Stimulated activated memory B cell treated with anti-CD40 and anti-IgM and Interleukin-4, amounts not matched to agents 10 μg/mL and 1 μg/mL and 100 μg/mL, for 72 hours (primary cell): ENCODE data around the gene CXCL5.
"Not testable (repeated sequence)": the region's sequence is repeated elsewhere in the genome, so short reads cannot be mapped to it uniquely, and the experiment has no call there.

Experiments
- ATAC-seq: fragments of 150-1000 bp; cut with Tn5 transposase; 2 replicates; pipeline ENCODE4 v1.10.0; 2021
- H3K27ac Mint-ChIP-seq: one replicate; pipeline ENCODE4 v1.8.0; 2022; ENCODE audit warnings: mild to moderate bottlenecking, mixed read lengths
- H3K27me3 Mint-ChIP-seq: one replicate; pipeline ENCODE4 v1.8.0; 2022; ENCODE audit warnings: mixed read lengths
- H3K36me3 Mint-ChIP-seq: one replicate; pipeline ENCODE4 v1.8.0; 2022; ENCODE audit warnings: mixed read lengths
- H3K4me1 Mint-ChIP-seq: one replicate; pipeline ENCODE4 v1.8.0; 2022; ENCODE audit warnings: mixed read lengths
- H3K4me3 Mint-ChIP-seq: one replicate; pipeline ENCODE4 v1.8.0; 2022; ENCODE audit warnings: mild to moderate bottlenecking, moderate library complexity, mixed read lengths
- H3K9me3 Mint-ChIP-seq: one replicate; pipeline ENCODE4 v1.8.0; 2022; ENCODE audit warnings: mixed read lengths

The CXCL5 gene

GRCh38 chr4:73964862-73965611 lies 33.4 kb downstream of the CXCL5 start:
- H3K4me1 Mint-ChIP-seq = no peaks in the 10 kb centered on the region
- H3K36me3 Mint-ChIP-seq = no peaks in the 10 kb centered on the region
- no peaks in the 10 kb centered on the region for H3K27me3 Mint-ChIP-seq
- no peak for ATAC-seq
- peaks cover 15% of the 10 kb centered on the region for H3K9me3 Mint-ChIP-seq
- H3K4me3 Mint-ChIP-seq = no peak overlapping the region
- H3K27ac Mint-ChIP-seq = no peak overlapping the region

- peaks cover 13% of the 10 kb centered on the region for H3K9me3 Mint-ChIP-seq
- H3K36me3 Mint-ChIP-seq = no peaks in the 10 kb centered on the region
- H3K4me3 Mint-ChIP-seq = no peak overlapping the region
- H3K27me3 Mint-ChIP-seq = no peaks in the 10 kb centered on the region
- no peaks in the 10 kb centered on the region for H3K4me1 Mint-ChIP-seq
- H3K27ac Mint-ChIP-seq = no peak overlapping the region
- no peak for ATAC-seq
Measured at GRCh38 chr4:73962724-73963123, 35.8 kb downstream of the CXCL5 start.

GRCh38 chr4:73959041-73959440 lies 39.4 kb downstream of the CXCL5 start:
- ATAC-seq, H3K36me3 Mint-ChIP-seq, H3K27ac Mint-ChIP-seq, H3K27me3 Mint-ChIP-seq, H3K4me1 Mint-ChIP-seq, H3K4me3 Mint-ChIP-seq: not testable (repeated sequence)
- peaks cover 27% of the 10 kb centered on the region for H3K9me3 Mint-ChIP-seq

- H3K36me3 Mint-ChIP-seq = no peaks in the 10 kb centered on the region
- no peaks in the 10 kb centered on the region for H3K27me3 Mint-ChIP-seq
- ATAC-seq = no peak
- H3K9me3 Mint-ChIP-seq = peaks cover 15% of the 10 kb centered on the region
- no peak overlapping the region for H3K27ac Mint-ChIP-seq
- H3K4me3 Mint-ChIP-seq = no peak overlapping the region
- no peaks in the 10 kb centered on the region for H3K4me1 Mint-ChIP-seq
Measured at GRCh38 chr4:73952352-73952751, 46.1 kb downstream of the CXCL5 start.

GRCh38 chr4:73950376-73950920 lies 48.0 kb downstream of the CXCL5 start:
- H3K36me3 Mint-ChIP-seq, H3K27ac Mint-ChIP-seq, ATAC-seq, H3K4me3 Mint-ChIP-seq, H3K4me1 Mint-ChIP-seq, H3K27me3 Mint-ChIP-seq: not testable (repeated sequence)
- H3K9me3 Mint-ChIP-seq = peaks cover 11% of the 10 kb centered on the region

GRCh38 chr4:73948990-73949706 lies 49.3 kb downstream of the CXCL5 start:
- Mint-ChIP-seq H3K4me1 (no peaks in the 10 kb centered on the region), H3K9me3 (peaks cover 4% of the 10 kb centered on the region), H3K27me3 (peaks cover 14% of the 10 kb centered on the region), H3K36me3 (no peaks in the 10 kb centered on the region), H3K4me3 (no peak overlapping the region), H3K27ac (no peak overlapping the region)
- ATAC-seq = no peak

GRCh38 chr4:73948291-73948690 lies 50.2 kb downstream of the CXCL5 start:
- no peaks in the 10 kb centered on the region for H3K36me3 Mint-ChIP-seq
- no peak overlapping the region for H3K4me3 Mint-ChIP-seq
- no peak for ATAC-seq
- H3K4me1 Mint-ChIP-seq = no peaks in the 10 kb centered on the region
- no peak overlapping the region for H3K27ac Mint-ChIP-seq
- H3K27me3 Mint-ChIP-seq = peaks cover 23% of the 10 kb centered on the region
- peaks cover 4% of the 10 kb centered on the region for H3K9me3 Mint-ChIP-seq

- Mint-ChIP-seq H3K27me3 (peaks cover 28% of the 10 kb centered on the region), H3K4me1 (no peaks in the 10 kb centered on the region), H3K4me3 (no peak overlapping the region), H3K9me3 (peaks cover 3% of the 10 kb centered on the region), H3K36me3 (no peaks in the 10 kb centered on the region), H3K27ac (no peak overlapping the region)
- no peak for ATAC-seq
Measured at GRCh38 chr4:73947239-73947985, 51.1 kb downstream of the CXCL5 start.

- Mint-ChIP-seq H3K27ac (no peak overlapping the region), H3K4me1 (no peaks in the 10 kb centered on the region), H3K27me3 (peaks cover 28% of the 10 kb centered on the region), H3K9me3 (no peaks in the 10 kb centered on the region), H3K36me3 (no peaks in the 10 kb centered on the region), H3K4me3 (no peak overlapping the region)
- ATAC-seq = no peak
Measured at GRCh38 chr4:73945674-73946449, 52.6 kb downstream of the CXCL5 start.
